Endometrial microvascular endothelial cells (primary cell): ENCODE measurements around the gene SDHB. TPM values are rescaled to one million over a fixed set of nuclear protein-coding genes. Genes with fewer than 3 reads are reported as not detected.

Source experiments
- in situ Hi-C: cut with HindIII; loops from 2 replicates; pipeline ENCODE4 v1.10.0; 2017; ENCODE audit warnings: low sequenced_read_pairs, low pct_unique_long_range_greater_than_20kb; ENCODE audit errors: inconsistent ontology term
- total RNA-seq: library from RNA; depleted of rRNA; stranded (reverse); fragments of >200 nt; gene quantifications from one replicate; pipeline ENCODE4 v1.2.3, GENCODE V29; 2015; ENCODE audit errors: inconsistent ontology term

Gene SDHB
- total RNA-seq, 1 donor from 2014 or later: 172 TPM

DNA sequence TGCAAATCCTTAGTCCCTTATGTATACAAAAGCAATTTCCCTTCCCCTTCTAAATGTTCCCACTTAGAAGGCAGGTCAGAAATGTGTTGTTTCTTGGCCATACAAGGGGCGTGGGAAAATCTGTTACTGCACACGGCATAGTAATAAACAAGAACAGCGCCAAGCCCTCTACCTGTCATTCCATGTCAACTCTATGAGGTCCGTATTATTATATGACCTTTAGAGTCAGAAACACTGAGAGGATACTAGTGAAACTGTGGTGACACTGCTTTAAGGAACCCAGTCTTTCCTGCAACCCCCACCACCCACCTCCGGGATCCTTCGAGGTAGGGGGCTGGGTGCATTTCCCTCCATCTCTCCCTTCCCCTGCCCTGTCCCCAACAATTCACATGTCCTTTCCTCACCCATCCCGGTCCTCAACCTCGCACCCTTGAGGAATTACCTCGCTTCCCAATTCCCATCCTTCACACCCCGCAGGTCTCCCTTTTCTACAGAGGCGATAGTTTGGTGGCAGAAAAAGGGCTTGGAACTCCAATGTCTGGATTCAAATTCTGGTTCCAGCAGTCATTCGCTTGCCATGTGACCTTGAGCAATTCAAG lies 647 bp downstream of the SDHB start:
- in situ Hi-C loops: no loop called here

DNA sequence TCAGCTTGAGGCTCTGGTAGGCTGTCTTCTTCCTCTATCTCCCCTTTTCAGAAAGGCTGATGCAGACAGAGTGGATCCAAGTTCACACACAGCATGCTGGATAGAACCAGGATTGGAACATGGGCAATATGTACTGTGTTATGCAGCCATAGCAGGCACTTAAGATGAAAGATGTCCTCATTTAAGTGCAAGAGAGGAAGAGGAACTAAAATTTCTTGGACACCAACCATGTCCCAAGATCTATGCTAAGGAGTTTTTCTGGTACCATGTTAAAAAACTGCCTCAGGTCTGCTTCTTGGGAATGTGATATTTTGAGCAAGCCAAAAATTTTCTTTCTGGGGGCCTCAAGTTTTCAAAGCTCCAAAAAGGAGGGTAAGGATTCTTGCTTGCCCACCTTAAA lies 1.2 kb downstream of the SDHB start:
- in situ Hi-C loops: no loop called here

DNA sequence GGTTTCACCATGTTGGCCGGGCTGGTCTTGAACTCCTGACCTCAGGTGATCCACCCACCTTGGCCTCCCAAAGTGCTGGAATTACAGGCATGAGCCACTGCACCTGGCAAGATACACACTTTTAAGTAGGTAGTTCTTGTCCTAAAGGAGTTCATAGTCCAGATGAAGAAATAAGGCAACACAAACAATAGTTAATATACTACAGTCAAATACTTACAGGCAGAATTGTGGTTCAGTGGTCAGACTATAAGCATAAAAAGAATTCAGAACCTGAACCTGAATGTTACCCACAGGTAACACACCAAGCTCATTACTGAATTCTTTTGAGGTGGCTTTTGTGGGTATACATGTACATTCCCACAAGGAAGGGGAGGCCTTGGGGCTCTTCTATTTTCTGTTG lies 1.8 kb downstream of the SDHB start:
- in situ Hi-C loops: no loop called here

DNA sequence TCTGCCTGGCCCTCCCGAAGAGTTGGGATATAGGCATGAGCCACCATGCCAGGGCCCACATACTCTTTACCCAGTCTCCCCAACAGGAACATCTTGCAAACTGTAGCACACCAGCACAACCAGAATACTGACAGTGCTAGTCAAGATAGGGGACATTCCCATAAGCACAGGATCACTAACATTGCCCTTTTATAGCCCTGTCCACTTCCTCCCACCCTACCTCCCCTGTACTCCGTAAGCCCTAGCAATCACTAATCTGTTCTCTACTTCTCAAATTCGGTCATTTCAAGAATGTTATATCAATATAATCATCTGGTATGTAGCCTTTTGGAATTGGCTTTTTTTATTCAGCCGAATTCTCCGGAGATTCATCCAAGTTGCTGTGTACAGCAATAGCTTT lies 5.9 kb downstream of the SDHB start:
- in situ Hi-C loops: no loop called here

DNA sequence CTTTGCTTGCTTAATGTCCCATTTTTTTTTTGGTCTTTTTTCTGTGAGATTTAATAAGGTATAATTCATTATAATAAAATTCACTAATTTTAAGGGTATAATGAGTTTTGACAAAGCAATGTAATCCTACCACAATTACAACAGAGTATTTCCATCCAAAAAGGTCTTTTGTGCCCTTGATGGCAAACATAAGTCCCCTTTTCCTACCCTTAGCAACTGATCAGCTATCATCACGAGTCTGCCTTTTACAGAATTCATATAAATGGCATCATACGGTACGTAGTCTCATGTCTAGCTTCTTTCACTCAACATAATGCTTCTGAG lies 7.5 kb downstream of the SDHB start:
- in situ Hi-C loops: no loop called here

DNA sequence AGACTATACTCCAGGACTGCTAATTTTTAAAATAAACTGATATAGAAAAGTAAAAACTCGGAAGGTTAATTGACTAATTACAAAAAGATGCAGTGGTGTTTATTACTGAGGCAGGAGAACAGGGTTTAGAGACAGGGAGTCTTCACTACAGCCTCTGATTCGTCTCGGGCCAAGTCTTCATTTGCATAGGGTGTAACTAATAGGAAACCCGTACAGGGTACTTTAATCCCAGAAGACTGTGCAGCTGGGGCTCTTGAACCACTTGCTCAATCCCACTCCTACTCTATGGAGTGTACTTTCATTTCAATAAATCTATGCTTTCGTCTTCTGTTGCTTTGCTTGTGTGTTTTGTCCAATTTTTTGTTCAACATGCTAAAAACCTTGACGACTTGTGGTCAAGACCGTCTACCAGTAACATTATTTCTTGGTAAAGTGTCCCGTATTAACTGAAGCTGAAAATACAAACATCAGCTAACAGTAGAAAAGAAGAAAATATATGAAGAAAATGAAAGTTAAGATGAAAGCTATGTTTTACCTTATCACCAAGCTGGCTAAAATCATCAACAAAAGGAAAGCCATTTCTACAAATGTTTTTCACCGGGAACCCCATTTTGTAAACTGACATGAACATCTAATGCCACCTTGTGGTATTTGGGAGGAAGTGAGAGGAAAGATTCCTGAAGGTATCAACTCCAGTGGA lies 8.0 kb downstream of the SDHB start:
- in situ Hi-C loops: no loop called here

DNA sequence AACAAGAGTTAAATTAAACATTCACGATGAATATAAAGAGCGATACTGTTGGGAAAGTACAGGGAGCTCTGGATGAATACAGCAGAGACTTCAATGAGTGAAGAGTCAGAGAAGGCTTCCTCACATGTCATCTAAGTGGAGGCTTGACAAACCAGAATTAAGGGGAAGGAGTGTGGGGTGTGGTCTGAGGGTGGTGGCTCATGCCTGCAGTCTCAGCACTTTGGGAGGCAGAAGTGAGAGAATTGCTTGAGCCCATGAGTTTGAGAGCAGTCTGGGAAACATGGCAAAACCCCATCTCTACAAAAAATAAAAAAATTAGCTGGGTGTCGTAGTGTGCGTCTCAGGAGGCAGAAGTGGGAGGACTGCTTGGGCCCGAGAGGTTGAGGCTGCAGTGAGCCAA lies 8.7 kb downstream of the SDHB start:
- in situ Hi-C loops: no loop called here

DNA sequence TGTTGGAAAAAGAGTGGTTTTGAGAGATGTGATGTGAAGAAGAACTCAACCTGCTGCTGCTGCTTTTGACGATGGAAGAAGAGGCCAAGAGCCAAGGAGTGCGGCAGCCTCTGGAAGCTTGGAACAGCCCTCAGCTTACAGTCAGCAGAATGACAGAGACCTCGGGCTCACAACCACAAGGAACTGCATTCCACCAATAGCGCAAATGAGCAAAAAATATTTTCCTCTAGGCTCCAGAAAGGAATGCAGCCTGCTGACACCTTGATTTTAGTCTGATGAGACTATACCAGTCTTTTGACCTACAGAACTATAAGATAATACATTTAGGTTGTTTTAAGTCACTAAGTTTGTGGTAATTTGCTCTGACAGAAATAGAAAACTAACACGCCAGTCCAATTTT lies 10.2 kb downstream of the SDHB start:
- in situ Hi-C loops: no loop called here

DNA sequence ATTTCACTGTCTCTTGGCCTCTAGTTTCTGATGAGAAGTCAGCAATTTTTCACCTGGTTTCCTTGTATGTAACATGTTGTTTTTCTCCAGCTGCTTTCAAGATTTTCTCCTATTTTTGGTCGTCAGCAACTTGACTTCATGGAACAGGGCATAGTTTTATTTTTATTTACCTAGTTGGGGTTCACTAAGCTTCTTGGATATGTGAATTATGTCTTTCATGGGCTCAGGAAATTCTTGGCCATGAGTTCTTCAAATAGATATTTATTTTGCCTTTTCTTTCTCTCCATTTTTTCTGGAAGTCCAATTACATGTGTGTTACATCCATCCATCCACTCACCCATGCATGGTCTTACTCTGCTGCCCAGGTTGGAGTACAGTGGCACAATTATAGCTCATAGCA lies 13.7 kb downstream of the SDHB start:
- in situ Hi-C loops: no loop called here

DNA sequence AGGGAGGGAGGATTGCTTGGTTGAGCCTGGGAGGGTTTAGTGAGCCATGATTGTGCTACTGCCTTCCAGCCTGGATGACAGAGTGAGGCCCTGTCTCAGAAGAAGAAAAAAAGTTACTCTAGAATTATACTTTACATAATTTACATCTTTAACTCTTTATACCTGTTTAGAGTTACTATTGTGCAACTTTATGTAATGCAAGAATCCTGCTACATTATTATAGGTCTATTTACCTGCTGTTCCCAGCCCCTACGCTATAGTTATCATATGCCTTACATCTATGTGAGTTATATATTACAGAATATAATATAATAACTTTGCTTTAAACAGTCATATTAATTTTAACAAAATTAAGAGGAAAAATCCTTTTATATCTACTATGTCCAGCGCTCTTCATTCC lies 14.3 kb downstream of the SDHB start:
- in situ Hi-C loops: no loop called here

DNA sequence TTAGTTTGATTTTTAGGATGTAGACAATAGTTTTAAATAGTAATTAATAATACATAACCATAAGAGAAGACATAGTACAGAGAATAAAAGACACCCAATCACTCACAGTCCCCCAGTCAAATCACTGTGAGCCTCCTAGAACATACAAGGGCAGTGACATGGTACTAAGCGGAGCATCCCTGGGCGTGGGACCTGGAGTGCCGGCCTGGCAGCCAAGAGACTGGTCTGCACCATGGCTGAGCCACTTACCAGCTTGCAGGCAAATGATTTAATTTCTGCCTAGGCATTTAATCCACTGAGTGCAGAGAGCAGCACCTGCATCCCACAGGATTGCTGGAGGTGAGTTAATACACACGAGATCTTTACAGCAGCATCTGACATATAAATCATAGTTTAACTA lies 20.4 kb downstream of the SDHB start:
- in situ Hi-C loops: no loop called here

DNA sequence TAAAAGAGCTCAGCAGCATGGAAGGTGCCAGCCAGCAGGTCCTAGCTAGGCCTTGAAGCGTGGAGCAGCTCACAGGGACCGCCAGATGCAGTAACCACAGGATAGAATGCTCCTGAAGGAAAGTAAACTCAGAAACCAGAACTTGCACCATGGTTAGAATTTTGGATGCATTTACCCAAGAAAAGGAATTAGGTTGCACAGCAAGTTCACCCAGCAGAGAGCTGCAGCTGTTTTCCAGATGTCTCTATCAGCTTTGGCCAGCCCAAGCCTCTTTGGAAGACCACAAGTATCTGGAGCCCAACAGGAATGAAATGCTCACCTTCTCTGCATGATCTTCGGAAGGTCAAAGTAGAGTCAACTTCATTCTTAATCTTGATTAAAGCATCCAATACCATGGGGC lies 21.1 kb downstream of the SDHB start:
- in situ Hi-C loops: no loop called here

DNA sequence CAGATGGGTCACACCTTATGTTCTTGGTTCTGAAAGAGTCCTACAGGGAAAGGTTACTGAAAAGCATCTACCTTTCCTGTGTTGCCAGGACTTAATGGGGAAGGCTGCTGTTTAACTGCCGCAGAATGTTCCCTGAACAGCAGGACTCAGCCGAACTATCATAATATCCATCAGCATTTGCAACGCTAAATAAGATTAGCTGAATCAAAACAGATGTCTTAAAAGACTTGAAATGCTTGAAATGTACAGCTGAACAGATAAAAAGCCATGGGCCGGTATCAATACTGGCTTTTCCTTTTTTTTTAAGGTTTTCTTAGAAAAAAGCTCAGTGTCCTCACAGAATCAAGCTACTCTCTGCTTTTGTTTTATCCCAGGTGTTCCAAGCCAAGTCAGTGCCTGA lies 22.4 kb downstream of the SDHB start:
- in situ Hi-C loops: no loop called here

DNA sequence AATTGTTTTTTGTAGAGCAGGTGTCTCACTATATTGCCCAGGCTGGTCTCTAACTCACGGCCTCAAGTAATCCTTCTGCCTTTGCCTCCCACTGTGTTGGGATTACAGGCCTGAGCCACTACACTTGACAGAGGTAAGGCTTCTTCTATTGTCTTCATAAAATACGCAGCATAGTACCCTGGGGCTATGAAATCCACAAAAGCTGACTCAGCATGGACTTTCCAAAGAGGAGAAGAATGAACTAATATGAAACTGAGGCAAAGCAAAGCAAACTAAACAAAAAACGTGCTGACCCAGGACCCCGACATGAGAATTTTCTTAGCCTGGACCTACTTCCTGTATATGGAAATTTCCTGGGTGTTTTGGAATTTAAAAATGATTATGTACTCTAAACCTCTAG lies 23.6 kb downstream of the SDHB start:
- in situ Hi-C loops: no loop called here

DNA sequence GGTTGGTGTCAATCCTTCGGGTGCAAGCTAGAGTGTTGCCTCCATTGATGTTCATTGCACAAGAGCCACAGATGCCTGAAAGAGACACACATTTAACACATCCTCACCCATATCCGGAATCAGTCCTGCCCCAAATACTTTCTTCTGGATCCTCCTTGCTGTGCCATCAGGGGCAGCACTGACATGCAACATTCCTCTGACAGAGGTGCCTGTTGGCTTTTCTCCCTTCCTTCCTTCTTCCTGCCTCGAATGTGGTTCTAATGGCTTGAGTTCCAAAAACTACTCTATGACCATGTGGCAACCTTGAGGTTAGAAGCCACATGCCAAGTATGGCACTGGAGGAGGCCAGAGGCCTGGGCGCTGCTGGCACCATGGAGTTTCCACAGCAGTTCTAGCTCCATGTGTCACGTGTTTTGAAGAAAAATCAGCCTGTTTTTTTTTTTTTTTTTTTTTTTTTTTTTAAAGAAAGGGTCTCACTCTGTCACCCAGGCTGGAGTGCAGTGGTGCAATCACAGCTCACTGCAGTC lies 25.1 kb downstream of the SDHB start:
- in situ Hi-C loops: no loop called here

DNA sequence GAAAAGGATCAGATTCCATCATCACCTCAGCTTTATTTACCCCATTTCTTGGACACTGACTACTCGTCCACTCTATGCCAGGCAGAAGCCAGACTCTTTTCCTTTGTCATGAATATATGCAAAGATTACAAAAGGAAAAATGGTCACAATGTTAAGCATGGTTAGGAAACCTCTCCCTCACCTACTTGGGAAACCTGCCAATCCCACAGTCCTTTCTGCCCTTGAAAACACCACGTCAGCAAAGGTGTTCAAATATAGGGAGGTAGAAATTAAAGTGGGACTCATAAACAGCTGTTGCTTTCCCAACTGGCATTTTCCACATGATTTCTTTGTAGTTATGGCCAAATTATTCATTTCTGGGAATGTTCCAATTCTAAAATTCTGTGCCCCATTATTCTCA lies 25.9 kb downstream of the SDHB start:
- in situ Hi-C loops: no loop called here

DNA sequence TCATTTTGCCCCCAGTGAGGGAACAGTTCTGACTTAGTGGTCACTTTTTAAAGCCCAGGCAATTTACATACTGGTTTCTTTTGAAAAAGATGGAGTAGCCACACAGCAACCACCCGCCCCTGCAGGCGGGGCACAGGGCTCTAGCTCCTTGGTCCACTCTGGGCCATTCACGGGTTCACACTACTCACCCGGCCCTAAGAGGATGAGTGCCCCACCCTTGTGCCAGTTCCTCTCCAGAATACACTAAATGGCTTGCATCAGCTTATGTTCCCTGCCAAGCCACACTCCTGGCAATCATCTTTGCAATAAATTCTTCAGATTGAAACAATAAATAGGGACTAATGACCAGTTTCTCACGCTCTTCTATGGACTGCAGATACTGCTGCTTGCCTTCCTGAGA lies 26.4 kb downstream of the SDHB start:
- in situ Hi-C loops: no loop called here

DNA sequence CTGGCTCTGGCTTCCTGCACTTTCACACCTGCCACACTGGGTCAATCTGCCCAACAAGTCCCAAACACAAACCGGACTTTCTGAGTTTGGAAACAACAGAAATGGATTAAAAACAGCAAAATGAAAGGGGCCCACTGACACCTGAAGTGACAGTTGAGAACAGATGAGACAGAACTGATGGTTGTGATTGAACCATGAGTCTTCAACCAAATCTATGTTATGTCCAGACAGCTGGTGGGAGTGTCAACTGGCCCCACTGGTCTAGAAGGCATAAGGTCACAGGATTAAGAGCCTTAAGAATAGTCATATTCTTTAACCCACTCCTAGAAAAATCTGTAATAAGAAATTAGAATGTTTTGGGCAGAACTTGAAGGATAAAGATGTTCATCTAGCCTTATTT lies 29.1 kb downstream of the SDHB start:
- in situ Hi-C loops: no loop called here

DNA sequence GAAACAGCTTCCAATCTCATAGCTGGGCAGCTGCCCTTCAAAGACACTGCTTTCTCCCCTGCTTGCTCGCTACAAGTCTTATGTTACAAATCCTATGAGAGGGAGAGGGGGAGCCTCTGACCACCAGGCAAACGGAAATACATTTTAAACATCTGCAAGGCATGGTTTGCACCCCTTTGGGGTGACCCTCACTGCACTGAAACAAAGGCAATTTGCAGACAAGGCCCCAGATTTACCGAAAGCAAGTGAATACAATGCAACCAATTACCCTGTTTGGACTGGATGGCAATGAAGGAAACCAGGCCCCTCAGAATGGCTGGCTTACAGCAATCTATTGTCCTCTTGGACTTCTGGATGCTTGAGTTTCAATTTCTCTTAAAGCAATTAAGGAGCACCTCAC lies 30.3 kb downstream of the SDHB start:
- in situ Hi-C loops: no loop called here

DNA sequence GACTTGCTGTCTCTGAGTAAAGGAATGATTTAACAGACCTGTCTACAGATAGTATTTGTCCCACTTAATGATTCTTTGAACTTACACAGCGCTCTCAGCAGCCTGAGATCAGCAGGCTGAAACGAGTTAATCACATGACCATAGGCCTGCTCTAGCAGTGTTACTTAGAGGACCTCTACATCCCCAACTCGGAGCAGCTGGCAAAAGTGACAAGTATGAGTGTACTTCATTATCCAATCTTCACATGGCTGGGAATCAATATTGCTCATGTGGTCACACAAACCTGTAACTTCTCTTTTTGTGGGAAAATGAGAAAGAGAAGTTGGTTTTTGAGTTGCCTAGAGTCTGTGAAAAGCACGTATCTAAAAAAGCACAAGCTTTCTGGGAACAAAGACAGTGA lies 30.7 kb downstream of the SDHB start:
- in situ Hi-C loops: no loop called here

DNA sequence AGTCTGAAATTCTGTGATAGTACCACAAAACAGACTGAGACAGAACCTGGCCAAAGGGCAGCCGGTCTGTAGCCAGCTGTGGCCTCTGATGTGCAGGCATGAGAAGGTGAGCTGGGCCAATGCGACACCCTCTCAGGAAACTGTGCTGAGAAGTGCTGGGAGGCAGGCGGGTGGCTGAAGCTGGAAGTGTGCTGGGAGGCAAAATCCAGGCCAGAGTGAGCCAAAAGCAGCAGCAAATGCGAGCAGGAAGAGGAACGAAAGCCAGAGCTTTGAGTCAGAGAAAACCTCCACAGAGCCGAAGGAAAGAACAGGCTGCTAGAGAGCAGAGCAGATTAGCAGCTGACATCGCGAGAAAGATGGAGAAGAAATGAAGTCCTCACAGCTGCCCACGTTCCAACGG lies 31.9 kb downstream of the SDHB start:
- in situ Hi-C loops: no loop called here
